Measurements from ENCODE around the gene SMR3B.

- TF ChIP-seq CTCF (IDR thresholded peaks at IDR 0.05): no peak
- TF ChIP-seq POLR2AphosphoS5 (IDR thresholded peaks at IDR 0.05): no peak
- TF ChIP-seq POLR2A (IDR thresholded peaks at IDR 0.05): no peak
- no peak for TF ChIP-seq EP300 (IDR thresholded peaks at IDR 0.05)
Observed at GRCh38 chr4:70371987-70372386, 10.9 kb upstream of the SMR3B start.

All from suprapubic skin (tissue), 4 donors.